ENCODE results near the gene SH3GLB1. TPM values are rescaled to one million over a fixed set of nuclear protein-coding genes. Genes with fewer than 3 reads are reported as not detected.

The SH3GLB1 gene
- total and polyA plus RNA-seq, 2 experiments from 2014 or later: 59.3 to 89.1 TPM

DNA sequence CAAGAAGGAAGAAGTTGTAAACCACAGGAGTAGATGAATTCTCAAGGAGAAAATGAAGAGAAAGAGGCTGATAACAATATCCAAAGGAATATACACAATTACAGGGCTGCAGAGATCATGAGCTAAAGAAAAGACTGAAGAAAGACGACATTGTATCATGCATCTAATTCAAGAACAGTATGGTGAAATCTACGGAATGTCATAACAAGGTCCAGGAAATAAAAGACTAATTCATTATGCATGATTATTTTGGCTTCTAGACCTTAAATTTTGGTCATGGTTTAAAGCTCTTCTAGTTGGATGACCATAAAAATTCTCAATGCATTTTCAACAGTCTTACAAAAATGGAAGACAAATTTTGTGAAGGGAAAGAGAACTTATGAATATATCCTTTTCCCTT, 71.7 kb downstream of the SH3GLB1 start:
- H3K4me2 ChIP-seq: no peak overlapping the region
- no peak overlapping the region for H3K4me3 ChIP-seq
- TF ChIP-seq CTCF (IDR thresholded peaks at IDR 0.05; ENCODE audit: poor library complexity): no peak
- TF ChIP-seq EZH2phosphoT487 (IDR thresholded peaks at IDR 0.05; ENCODE audit: low read depth, severe bottlenecking, unreplicated experiment): no peak
- no peak for TF ChIP-seq EZH2 (IDR thresholded peaks at IDR 0.05; ENCODE audit: borderline replicate concordance)
- H3K79me2 ChIP-seq: no peaks in the 10 kb centered on the region
- H3K36me3 ChIP-seq (replicated peaks; ENCODE audit: insufficient read depth, low read depth): no peaks in the 10 kb centered on the region
- DNase-seq (ENCODE audit: low spot score): no peak
- H3K27me3 ChIP-seq: no peaks in the 10 kb centered on the region
- no peaks in the 10 kb centered on the region for H3K9me3 ChIP-seq (ENCODE audit: low read depth)
- 89% methylated on average over 2 of the region's 2 CpGs for WGBS (ENCODE audit: low lambda C conversion rate, missing lambda C conversion rate)
- H4K20me1 ChIP-seq (ENCODE audit: insufficient read depth, poor library complexity, severe bottlenecking): no peaks in the 10 kb centered on the region
- H3K4me1 ChIP-seq (ENCODE audit: insufficient read depth): peaks cover 21% of the 10 kb centered on the region
- H2AFZ ChIP-seq: no peak overlapping the region
- H3K27ac ChIP-seq: no peak overlapping the region
- H3K9me2 ChIP-seq (replicated peaks; ENCODE audit: insufficient read depth): no peaks in the 10 kb centered on the region

GRCh38 chr1:86778569-86779239, 74.3 kb downstream of the SH3GLB1 start:
- no peak overlapping the region for H3K27ac ChIP-seq
- H2AFZ ChIP-seq: no peak overlapping the region
- no peaks in the 10 kb centered on the region for H3K79me2 ChIP-seq
- no peaks in the 10 kb centered on the region for H3K9me3 ChIP-seq (ENCODE audit: low read depth)
- peaks cover 11% of the 10 kb centered on the region for H3K4me1 ChIP-seq (ENCODE audit: insufficient read depth)
- no peak overlapping the region for H3K4me2 ChIP-seq
- WGBS (ENCODE audit: low lambda C conversion rate, missing lambda C conversion rate): 68% methylated on average over 2 of the region's 2 CpGs
- no peak for TF ChIP-seq CTCF (IDR thresholded peaks at IDR 0.05; ENCODE audit: poor library complexity)
- TF ChIP-seq EZH2phosphoT487 (IDR thresholded peaks at IDR 0.05; ENCODE audit: low read depth, severe bottlenecking, unreplicated experiment): no peak
- TF ChIP-seq EZH2 (IDR thresholded peaks at IDR 0.05; ENCODE audit: borderline replicate concordance): no peak
- no peaks in the 10 kb centered on the region for H3K36me3 ChIP-seq (replicated peaks; ENCODE audit: insufficient read depth, low read depth)
- H3K4me3 ChIP-seq: no peak overlapping the region
- DNase-seq (ENCODE audit: low spot score): no peak
- H3K9me2 ChIP-seq (replicated peaks; ENCODE audit: insufficient read depth): no peaks in the 10 kb centered on the region
- H4K20me1 ChIP-seq (ENCODE audit: insufficient read depth, poor library complexity, severe bottlenecking): no peaks in the 10 kb centered on the region
- no peaks in the 10 kb centered on the region for H3K27me3 ChIP-seq

- DNase-seq (ENCODE audit: low spot score): peak; percentile 55
- Histone ChIP-seq H3K4me1 (ENCODE audit: insufficient read depth) (peaks cover 6% of the 10 kb centered on the region), H3K27me3 (no peaks in the 10 kb centered on the region), H3K9me2 (replicated peaks; ENCODE audit: insufficient read depth) (no peaks in the 10 kb centered on the region), H3K36me3 (replicated peaks; ENCODE audit: insufficient read depth, low read depth) (no peaks in the 10 kb centered on the region), H3K9me3 (ENCODE audit: low read depth) (no peaks in the 10 kb centered on the region), H3K4me2 (no peak overlapping the region), H4K20me1 (ENCODE audit: insufficient read depth, poor library complexity, severe bottlenecking) (no peaks in the 10 kb centered on the region), H3K27ac (no peak overlapping the region), H3K79me2 (no peaks in the 10 kb centered on the region), H3K4me3 (no peak overlapping the region), H2AFZ (no peak overlapping the region)
- WGBS (ENCODE audit: low lambda C conversion rate, missing lambda C conversion rate): 63% methylated on average over 8 of the region's 8 CpGs
- no peak for TF ChIP-seq CTCF (IDR thresholded peaks at IDR 0.05; ENCODE audit: poor library complexity)
- TF ChIP-seq EZH2phosphoT487 (IDR thresholded peaks at IDR 0.05; ENCODE audit: low read depth, severe bottlenecking, unreplicated experiment): no peak
- TF ChIP-seq EZH2 (IDR thresholded peaks at IDR 0.05; ENCODE audit: borderline replicate concordance): no peak
Observed at GRCh38 chr1:86779308-86780191, 75.2 kb downstream of the SH3GLB1 start.

Measured in hepatocyte (in vitro differentiated cells).